Measurements from ENCODE around the gene EYS.

DNA sequence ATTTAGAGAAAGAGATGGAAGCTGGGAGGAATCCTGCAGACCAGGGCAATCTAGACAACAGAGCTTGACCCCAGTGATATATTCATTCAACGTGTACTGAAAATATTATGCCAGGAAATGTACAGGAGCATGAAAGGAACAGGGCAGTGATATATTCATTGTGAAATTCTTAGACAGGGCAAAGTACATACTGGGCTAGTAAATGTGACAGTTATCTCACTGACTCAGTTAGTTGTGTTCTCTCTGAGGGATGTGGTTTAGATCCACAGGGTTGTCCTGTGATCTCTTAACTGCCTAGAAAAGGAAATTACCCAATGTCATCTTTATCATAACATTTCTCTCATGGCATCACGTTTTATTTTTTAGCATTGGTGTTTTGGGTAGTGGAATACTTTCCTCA is 891.3 kb downstream of the EYS start:
- TF ChIP-seq SUZ12 (IDR thresholded peaks at IDR 0.05; ENCODE audit: extremely low read depth, insufficient read depth, insufficient read length) (no peak), ZNF274 (IDR thresholded peaks at IDR 0.05; ENCODE audit: low read depth, low read length) (no peak), YY1 (IDR thresholded peaks at IDR 0.05; ENCODE audit: insufficient read depth, insufficient read length) (no peak)
